Ishikawa (cell line): Measurements from ENCODE around the gene TMC5.

ENCODE experiments used
- CREB1 ChIP-seq: IDR thresholded peaks from 2 replicates; pipeline ENCODE4 v1.6.1; 2012; ENCODE audit warnings: low read depth
- RAD21 ChIP-seq: IDR thresholded peaks from 2 replicates; pipeline ENCODE4 v1.6.1; 2012; ENCODE audit warnings: low read depth
- TCF12 ChIP-seq: IDR thresholded peaks from 2 replicates; pipeline ENCODE4 v1.6.1; 2012; ENCODE audit warnings: low read depth
- TEAD4 ChIP-seq: IDR thresholded peaks from 2 replicates; pipeline ENCODE4 v1.6.1; 2012
- TF ChIP-seq, protein P1 (sequence below): IDR thresholded peaks from 2 replicates; pipeline ENCODE4 v1.6.1; 2012

DNA sequence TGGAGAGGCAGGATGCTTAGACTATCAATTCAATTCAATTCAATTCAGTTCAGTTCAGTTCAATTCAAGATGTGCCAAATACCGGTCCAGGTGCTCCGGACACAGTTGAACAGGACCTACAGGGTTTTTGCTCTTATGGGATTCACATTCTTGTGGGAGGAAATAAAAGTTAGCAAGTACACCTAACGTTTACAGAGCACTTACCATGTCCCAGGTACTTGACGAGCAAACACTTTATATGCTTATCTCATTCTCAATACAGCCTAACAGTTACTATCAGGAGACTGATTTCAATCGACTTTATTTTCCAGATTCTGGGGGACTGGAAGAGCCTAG, 104.7 kb downstream of the TMC5 start:
- TF ChIP-seq CREB1 (no peak), TEAD4 (no peak), TCF12 (no peak), RAD21 (no peak)
- TF ChIP-seq, protein P1, sequence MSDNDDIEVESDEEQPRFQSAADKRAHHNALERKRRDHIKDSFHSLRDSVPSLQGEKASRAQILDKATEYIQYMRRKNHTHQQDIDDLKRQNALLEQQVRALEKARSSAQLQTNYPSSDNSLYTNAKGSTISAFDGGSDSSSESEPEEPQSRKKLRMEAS = no peak
